ENCODE data around the gene PLXNB2.

The PLXNB2 gene

GRCh38 chr22:50251477-50252081 lies 55.9 kb downstream of the PLXNB2 start:
- DNase-seq, result no peak

DNA sequence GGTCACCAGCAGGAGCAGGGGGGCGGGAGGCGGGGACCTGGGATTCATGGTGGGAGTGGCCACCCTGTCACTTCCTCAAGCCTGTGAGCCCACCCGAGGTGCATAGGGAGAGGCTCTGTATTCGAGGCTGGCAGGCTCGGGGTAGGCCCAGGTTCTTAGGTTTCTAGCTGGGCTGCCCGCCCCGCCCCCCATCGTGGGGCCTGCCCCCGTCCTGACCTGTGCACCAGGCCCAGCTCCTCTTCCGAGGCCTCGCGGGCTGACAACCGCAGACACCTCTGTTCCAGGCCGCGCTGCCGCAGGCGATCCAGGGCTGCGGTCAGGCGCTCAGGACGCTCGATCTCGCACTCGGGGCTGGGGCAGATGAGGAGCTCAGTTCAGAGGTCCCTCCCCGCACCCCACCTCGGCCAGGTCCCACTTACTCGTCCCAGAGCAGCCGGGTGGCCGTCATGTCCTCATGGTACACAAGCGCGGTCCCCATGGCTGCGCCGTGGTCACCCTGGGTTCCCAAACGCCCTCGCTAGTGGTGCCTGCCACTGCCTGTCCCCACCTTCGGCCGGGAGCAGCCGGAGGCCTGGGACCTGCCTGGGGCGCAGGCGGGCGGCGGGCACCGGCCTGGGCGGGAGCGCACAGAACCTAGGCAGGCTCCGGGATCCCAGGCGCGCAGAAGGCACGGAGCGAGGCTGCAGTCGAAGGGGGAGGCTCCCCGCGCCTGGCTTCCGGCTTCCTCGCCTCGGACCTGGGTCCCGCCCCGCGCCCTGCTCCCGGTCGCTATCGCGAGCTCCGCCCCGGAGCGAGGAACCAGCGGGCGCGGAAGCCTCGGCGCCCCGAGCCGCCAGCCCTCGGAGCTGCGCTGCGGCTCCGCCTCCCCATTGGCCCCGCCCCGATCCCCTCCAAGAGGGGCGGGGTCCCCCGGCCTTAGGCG lies 56.6 kb downstream of the PLXNB2 start, which contains the start of gene HDAC10:
TSS of gene HDAC10 (minus strand) at position 711 of the 922 bp plus-strand sequence. CDS start at position 478, 233 bp downstream.
- DNase-seq, result peak; percentile 87 to 97 (median 93)

DNA sequence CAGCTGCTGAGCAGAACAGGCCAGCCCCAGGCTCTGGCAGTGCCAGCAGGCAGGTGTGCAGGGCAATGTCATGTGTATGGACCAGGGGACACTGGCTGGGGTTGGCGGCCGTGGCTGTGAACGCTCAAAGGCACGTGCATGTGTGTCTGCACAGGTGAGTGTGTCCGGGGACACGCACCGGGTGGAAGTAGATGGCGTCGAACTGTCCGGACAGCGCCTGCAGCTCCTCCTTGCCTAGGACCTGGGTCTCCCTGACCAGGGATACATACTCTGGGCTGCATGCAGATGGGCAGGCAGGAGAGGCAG lies 57.2 kb downstream of the PLXNB2 start:
- no peak for DNase-seq

DNA sequence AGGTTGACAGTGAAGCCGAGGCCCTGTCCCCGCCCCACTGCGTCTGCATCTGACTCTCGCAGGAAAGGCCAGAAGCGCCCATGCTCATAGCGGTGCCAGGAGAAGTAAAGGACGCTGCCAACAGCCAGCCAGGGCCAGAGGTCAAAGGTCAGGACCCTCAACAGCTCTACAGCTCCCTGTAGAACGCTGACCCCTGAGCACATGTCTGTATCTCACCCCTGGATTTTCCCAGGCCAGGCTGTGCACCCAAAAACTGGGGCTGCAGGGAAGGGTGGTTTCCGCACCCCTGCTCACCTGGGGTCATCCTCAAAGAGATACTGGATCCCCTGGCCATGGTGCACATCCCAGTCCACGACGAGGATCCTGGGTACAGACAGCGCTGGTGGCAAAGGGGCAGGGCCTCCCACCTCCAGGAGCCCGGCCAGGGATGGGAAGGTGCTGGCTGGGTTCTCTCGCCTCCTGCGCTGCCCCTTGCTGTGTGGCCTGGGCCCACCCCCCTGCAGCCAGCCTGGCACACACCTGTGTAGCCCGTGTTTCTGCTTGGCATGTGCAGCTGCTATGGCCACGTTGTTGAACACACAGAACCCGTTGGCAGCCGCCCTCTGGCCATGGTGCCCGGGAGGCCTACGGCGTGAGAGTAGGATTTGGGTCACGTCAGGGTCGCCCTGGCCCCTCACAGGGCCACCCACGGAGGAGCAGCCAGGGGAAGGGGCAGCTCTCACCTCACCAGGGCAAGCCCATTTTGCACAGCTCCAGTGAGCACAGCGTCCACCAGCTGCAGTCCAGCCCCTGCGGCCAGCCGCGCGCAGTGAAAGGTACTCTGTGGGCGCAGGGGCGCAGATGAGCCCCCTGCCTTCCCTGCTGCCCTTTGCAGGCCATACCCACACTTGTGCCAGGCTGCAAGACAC lies 57.9 kb downstream of the PLXNB2 start:
- DNase-seq, result no peak

- DNase-seq, result no peak
Measured at GRCh38 chr22:50248196-50249081, 59.0 kb downstream of the PLXNB2 start.

DNA sequence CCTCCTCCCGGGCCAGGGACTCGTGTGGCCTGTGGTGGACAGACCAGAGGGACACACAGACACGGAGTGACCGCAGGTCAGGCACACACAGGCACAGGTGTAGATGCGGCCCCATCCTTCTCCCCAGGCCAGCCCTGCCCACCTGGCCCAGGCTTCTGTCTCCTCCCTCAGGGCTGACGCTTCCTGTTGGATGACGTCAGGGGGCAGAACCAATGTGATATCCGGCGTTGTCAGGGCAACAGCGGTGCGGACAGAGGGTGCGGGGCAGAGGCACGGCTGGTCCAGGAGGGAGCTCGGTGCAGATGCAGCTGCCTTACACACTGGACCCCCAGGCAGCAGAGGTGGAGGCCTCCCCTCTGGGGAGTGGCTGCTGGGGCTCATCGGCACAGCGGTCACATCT lies 59.7 kb downstream of the PLXNB2 start:
- peak in 3 of 4 experiments; percentile 18 to 43 (median 39) for DNase-seq

DNA sequence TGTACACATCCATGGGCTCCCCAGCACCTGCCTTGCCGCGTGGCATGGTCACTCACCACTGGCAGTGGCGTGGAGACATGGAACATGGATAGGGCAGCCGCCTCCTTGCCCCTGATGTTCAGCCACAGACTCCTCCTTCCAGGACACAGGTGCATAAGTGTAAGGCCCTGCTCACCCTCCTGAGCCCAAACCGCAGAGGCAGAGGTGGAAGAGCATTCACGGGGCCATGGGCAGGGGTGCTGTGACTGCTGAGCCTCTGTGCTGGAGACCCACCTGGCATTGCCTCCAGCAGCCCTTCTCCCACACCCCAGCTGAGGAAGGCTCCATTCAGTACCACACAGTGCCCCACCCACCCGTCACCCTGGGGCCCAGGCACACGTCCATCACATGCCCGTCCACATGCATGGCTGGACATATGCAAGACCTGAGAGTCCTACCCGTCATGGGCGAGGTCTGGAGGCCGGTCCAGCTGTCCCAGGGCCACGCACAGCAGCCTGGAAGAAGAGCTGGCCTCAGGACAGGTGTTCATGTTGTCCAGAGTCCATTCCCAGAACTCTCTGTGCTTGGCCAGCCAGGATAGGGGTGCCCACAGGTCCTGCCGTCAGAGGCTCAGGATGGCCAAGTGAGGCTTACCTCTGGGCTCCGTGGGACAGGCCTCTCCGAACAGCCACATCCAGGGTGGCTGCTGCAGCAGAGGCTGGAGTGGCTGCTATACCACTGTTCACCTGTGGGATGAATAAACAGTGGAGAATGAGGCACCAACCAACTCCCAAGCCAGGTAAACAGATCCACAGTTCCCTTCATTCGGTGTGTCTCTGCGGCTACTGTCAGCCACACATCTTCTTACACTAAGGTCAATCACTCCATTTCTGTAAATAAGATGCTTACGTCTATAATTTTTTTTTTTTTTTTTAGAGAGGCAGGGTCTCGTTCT lies 60.9 kb downstream of the PLXNB2 start:
- no peak for DNase-seq

DNA sequence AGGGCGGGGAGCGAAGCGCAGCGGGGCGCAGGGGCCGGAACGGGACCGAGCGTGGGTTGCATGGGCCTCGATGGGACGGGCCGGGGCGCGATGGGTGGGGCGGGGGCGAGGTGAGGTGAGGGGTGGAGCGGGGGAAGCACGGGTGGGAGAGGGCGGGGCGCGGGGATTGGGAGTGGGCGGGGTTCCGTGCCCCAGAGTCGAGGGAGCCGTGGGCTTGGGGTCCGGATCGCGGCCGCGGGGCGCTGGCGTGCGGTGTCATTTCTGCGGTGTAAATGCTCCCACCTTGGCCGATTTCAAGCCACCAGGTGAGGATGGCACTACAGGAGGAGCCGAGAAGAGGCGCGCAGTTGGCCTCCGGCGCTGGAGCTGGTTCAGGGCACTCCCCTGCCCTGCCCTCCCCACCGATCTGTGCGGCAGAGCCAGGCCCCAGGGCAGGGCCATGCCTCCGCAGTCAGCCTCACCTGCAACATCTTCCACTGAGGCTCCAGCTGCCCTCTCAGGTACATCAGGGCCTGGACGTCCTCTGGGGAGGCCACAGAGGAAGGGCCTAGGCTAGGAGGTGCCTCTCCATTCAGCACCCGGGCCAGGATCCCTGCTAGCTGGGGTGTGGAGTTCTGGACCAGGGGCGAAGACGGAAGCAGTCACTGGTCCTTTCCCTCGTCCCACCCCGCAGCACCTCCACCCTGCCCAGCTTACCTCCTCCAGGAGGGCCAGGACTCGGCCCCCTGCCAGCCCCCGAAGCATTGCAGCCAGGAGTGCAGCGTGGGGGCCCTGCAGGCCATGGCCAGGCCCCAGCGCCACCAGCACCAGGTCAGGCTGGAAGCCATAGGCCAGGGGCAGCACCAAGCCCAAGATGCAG lies 62.0 kb downstream of the PLXNB2 start:
- no peak for DNase-seq

- peak; percentile 96 to 98 (median 97) for DNase-seq
Measured at GRCh38 chr22:50244420-50245213, 62.8 kb downstream of the PLXNB2 start, which contains the start of gene TUBGCP6. TSS of gene TUBGCP6 (minus strand) at chr22:50245023. CDS start at chr22:50244459, 564 bp downstream.

- peak in 3 of 4 experiments; percentile 20 to 39 (median 25) for DNase-seq
Measured at GRCh38 chr22:50243685-50244419, 63.6 kb downstream of the PLXNB2 start.

DNA sequence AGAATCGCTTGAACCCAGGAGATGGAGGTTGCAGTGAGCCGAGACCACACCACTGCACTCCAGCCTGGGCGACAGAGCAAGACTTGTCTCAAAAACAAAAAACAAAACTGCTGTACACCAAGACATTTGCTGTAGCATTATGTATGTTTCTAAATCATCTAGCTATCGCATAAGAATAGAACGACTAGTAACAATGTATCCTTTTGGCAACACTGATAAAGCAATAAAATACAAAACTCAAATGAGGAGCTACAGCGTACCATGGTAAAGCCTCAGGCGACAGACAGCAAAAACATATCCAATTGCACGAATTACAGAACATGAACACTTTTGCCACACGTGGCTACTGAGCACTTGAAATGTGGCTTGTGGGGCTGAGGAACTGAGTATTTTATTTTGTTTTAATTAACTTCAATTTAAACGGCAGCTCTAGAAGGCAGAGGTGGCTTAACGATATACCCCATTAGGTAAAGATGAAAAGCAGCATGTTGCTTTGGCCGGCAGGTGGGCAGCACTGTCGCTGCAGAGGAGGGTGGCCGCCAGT lies 65.0 kb downstream of the PLXNB2 start:
- no peak for DNase-seq

GRCh38 chr22:50238755-50239154 lies 68.7 kb downstream of the PLXNB2 start:
- DNase-seq, result no peak

- peak in 3 of 4 experiments; percentile 23 to 36 (median 32) for DNase-seq
Measured at GRCh38 chr22:50236731-50237409, 70.6 kb downstream of the PLXNB2 start.

DNA sequence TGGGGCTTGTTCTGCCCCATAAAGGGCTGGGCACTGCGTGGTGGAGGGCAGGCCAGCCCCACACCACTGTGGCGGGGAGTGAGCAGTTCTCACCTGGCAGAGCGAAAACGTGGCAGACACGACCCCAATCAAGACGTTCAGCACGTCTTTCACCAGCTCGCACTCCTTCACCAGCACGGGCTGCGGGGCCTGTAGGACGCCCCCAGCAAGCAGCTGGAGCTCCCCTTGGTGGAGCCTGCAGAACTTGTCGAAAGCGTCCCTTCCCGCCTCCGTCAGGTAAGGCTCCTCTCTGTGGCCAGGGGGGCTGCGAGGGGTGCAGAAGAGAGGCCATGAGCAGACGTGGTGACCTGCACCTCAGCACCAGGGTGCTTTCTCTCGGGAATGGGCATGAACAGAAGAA lies 74.2 kb downstream of the PLXNB2 start:
- DNase-seq, result no peak

DNA sequence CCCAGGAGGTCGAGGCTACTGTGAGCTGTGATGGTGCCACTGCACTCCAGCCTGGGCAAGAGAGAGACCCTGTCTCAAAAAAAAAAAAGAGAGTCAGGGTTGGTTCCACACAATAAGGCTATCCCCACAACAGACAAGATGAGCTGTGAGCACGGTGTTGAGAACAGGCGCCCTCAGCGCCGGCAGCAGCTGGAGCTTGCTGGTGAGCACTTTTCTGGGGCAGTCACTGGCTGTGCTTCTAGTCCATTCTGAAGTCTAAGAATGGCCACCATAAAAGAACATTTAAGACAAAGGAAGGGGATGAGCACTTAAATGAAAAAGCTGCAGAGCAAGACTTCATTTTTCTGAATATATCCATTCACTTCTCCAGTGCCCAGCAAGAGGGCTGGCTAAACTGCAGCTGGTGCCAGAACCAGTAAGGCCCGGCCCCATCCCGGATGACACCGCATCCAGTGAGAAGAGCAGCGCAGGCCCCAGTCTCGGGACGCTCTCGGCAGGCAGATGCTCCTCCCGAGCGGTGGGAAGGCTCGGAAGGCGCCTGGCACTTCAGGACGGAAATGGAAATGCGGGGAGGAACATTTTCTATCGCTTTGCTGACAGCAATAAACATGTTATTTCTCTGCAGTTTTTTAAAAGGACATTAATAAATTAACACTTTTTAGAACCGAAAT lies 74.8 kb downstream of the PLXNB2 start:
- no peak for DNase-seq

- no peak for DNase-seq
Measured at GRCh38 chr22:50229370-50229769, 78.1 kb downstream of the PLXNB2 start.

Data from suppressor macrophage (primary cell).